Pulmonary artery endothelial cell (primary cell): Measurements from ENCODE around the gene AOAH. TPM values are rescaled to one million over a fixed set of nuclear protein-coding genes. Genes with fewer than 3 reads are reported as not detected.

ENCODE experiments used
- DNase-seq: peaks from one replicate; pipeline ENCODE4 v3.0.0-alpha.2; 2011; ENCODE audit warnings: low read depth, low spot score
- total RNA-seq: library from RNA; depleted of rRNA; stranded (reverse); fragments of >200 nt; gene quantifications from 2 replicates; pipeline ENCODE4 v1.2.3, GENCODE V29; 2014

The AOAH gene, protein sequence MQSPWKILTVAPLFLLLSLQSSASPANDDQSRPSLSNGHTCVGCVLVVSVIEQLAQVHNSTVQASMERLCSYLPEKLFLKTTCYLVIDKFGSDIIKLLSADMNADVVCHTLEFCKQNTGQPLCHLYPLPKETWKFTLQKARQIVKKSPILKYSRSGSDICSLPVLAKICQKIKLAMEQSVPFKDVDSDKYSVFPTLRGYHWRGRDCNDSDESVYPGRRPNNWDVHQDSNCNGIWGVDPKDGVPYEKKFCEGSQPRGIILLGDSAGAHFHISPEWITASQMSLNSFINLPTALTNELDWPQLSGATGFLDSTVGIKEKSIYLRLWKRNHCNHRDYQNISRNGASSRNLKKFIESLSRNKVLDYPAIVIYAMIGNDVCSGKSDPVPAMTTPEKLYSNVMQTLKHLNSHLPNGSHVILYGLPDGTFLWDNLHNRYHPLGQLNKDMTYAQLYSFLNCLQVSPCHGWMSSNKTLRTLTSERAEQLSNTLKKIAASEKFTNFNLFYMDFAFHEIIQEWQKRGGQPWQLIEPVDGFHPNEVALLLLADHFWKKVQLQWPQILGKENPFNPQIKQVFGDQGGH
- total RNA-seq, result not detected in 2 replicates

GRCh38 chr7:36723951-36724664 lies at the start of gene AOAH:
TSS of gene AOAH (minus strand) at chr7:36724494. CDS start at chr7:36724148, 346 bp downstream.
- DNase-seq, result no peak

DNA sequence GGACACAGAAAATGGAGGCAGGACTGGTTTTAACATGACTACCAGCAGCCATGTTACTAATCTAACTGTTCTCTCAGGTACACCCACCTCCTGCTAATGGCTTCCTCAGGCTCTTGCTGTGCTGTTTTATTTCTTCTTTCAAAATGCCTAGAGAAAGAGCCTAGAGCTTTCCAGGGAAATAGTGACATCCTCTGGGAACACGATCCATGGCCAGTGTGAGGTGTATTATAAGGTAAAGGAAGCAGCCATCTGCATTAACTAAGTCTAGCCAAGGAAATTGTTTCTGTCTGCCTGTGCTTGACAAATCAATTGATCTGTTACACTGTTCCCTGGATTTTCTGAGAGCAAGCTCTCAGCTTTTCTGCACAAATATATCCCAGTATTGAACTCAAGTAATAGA lies 42.2 kb upstream of the AOAH start:
- no peak for DNase-seq

GRCh38 chr7:36765605-36766004 lies 41.3 kb upstream of the AOAH start:
- no peak for DNase-seq

- DNase-seq, result no peak
Measured at GRCh38 chr7:36764929-36765328, 40.6 kb upstream of the AOAH start.

GRCh38 chr7:36763132-36763816 lies 39.0 kb upstream of the AOAH start:
- no peak for DNase-seq

GRCh38 chr7:36762394-36762793 lies 38.1 kb upstream of the AOAH start:
- DNase-seq, result no peak

DNA sequence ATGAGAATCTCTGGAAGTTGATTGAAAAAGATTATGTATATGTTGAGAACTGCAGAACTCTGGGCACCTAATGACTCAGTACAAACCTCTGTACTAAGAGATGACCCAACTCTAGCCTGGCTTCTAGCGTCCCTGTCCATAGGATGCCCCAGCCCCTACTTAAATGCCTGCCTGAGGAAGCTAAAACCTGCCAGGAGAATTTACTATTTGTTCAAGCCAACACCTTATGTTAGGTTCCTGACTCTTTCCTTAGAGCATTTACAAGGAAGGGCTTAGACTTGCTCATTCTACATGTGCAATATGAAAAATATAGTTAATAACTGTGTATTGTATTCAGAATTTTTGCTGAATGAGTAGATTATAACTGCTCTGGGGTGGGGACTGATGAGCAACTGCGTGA lies 37.5 kb upstream of the AOAH start:
- DNase-seq, result no peak

GRCh38 chr7:36760856-36761762 lies 36.8 kb upstream of the AOAH start:
- no peak for DNase-seq

DNA sequence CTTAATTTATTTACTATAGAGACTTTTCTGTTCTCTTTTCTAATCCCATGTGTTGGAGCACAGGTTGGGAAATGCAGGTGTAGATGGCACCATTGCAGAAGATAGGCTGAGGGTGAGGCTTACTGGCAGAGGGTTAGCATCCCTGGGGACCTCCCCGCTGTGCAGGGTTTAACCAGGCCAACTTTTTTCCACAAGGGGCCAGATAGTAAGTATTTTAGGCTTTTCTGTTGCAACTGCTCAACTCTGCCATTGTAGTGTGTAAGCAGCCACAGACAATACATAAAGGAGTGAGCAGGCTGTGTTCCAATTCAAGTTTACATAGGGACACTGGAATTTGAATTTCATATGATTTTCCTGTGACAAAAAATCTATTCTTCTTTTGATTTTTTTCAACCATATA lies 34.6 kb upstream of the AOAH start:
- no peak for DNase-seq

DNA sequence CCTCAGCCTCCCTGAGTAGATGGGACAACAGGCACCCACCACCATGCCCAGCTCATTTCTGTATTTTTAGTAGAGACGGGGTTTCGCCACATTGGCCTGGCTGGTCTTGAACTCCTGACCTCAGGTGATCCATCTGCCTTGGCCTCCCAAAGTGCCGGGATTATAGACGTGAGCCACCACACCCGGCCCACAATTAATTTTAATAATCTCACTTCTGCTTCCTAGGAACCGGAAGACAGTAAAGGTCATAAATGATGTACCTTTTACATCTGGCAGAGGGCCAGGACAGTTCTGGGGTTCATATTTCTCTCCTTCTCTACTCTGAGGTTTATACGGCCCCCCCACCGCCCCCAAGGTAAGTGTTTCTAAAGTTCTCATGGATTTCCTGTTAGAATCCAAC lies 31.2 kb upstream of the AOAH start:
- no peak for DNase-seq

DNA sequence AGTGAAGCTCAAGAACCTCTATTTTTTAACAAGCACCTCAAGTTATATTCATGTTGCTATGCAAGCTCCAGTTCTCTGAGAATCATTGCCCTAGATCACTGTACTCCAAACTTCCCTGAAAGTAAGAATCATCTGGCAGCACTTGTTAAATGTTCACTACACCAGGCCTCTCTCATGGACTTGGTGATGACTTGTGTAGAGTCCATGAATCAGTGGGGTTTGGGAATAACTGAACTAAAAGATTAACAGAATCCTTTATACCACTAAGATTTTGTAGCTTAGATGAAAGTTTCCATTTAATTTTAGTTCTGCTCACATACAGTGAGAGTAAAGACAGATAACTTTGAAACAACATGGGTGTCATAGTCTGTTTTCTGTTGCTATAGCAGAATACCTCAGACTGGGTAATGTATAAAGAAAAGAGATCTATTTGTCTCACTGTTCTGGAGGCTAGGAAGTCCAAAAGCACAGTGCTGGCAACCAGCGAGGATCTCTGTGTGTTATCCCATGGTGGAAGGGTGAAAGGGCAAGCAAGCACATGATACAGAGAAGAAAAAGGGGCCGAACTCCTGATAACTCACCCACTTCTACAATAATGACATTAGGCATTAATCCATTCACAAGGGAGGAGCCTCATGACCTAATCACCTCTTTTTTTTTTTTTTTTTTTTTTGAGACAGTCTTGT lies 27.9 kb upstream of the AOAH start:
- no peak for DNase-seq

DNA sequence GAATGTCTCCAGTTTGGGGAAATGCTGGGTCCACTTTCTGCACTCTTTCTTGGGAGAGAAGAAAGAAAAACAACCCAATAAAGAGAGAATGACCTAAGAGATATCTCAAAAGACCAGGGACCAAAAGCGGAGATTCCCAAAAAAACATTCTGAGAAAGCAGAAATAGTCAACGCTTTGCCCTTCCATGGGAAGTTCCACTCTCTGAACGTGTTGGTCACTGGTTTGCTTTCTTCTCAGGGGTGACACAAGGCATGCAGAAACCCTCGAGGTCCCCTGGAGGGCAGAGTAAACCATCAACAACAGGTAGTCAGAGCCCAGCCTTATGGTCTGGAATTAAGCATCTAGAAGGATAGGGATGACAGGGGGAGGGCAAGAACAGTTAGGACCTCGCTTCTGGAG lies 26.2 kb upstream of the AOAH start:
- no peak for DNase-seq

- DNase-seq, result no peak
Measured at GRCh38 chr7:36749282-36749960, 25.1 kb upstream of the AOAH start.

DNA sequence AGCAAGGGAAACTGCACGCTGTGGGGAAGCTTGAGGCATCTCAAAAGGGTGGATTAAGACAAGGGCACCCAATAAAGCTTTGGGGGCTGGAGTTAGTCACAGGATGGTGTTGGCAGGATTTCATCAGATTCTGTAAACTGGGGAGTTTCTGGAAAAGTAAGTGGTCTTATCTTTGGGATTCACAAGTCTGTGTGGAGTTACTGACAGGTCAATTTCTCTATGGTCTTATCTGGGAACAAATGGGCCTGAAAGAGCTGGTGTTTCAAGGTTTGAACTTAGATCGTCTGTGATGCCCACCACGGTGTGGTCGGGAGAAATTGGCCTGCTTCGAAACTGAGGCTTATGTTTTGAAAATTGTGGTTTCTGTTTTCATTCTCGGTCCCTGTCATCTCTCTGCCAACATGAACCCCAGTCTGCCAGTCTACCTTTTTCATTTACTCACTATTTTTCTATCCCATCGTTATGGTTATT lies 23.8 kb upstream of the AOAH start:
- no peak for DNase-seq

GRCh38 chr7:36747280-36748016 lies 23.2 kb upstream of the AOAH start:
- no peak for DNase-seq

DNA sequence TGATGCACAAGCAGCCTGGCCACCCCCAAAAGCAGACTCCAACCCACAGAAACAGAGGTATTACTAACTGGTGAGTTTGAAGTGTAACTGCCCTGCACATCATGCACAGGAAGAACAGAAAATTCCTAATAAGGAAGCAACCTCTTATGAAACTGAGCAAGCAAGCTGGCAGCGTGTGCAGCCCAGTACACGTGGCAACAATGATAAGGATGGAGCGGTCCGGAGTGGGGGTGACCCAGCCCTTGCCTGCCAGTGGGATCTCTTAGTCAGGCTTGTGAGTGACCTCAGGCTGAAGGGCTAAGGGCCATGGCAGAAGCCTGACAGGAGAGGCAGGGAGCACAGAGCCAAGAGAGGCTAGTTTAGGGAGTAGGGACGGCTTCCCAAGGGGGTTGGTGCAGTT lies 22.1 kb upstream of the AOAH start:
- no peak for DNase-seq

DNA sequence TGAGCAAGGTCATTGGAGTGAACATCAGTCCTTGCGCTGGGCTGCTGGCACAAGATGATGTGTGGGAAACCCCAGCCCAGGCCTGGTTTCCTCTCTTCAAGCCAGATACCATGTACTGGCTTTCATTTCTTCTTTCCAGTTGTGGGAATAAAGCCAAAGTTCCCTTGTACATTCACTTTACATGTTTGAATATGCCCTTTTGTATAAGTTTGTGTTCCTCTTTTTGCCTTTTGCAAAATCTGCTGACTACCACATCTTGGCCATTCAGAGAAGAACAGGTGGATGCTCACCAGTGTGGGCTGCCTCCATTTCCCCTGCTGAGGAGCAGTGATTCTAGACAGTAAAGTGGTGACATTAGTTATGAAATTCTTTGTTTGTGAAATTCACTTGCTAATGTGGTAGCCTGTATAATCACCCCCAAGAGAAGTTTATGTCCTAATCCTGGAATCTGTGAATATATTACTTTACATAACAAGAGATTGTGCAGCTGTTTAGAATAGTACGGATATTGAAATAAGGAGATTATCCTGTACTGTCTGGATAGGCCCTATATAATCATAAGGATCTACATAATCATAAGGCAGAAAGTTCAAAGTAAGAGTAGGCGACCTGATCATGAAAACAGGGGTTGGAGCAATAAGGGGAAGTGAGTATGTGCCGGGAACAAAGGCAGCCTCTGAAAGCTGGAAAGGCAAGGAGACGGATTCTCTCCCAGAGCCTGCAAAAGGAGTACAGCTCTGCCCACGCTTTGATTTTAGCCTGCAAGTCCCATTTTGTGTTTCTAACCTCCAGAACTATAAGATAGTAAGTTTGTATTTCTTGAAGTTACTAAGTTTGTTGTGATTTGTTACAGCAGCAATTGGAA lies 18.8 kb upstream of the AOAH start:
- DNase-seq, result no peak

- DNase-seq, result no peak
Measured at GRCh38 chr7:36741866-36742265, 17.6 kb upstream of the AOAH start.
